ENCODE measurements around the gene NTMT2. TPM values are rescaled to one million over a fixed set of nuclear protein-coding genes. Genes with fewer than 3 reads are reported as not detected.
"Not testable (repeated sequence)": the region's sequence is repeated elsewhere in the genome, so short reads cannot be mapped to it uniquely, and the experiment has no call there.

Gene NTMT2
- total and polyA plus RNA-seq, 7 experiments from 2014 or later = not detected

GRCh38 chr1:170168265-170168664 lies 22.5 kb downstream of the NTMT2 start:
- peaks cover 0 to 4% (median under 1%) of the 10 kb centered on the region in 5 donors for H3K27me3 Mint-ChIP-seq
- ChIA-PET CTCF (no interaction called here), POLR2A (no interaction called here)
- ATAC-seq (no peak), DNase-seq (peak in 1 of 9 donors; percentile 1)
- H3K27me3 ChIP-seq (ENCODE audit: control insufficient read depth in 2 of 2, insufficient read depth in 2 of 2, low read length in 2 of 2) = no peaks in the 10 kb centered on the region
- H3K4me1 Mint-ChIP-seq = peaks cover 0 to 16% (median 5%) of the 10 kb centered on the region in 7 donors
- peaks cover 0 to 27% (median 11%) of the 10 kb centered on the region in 11 donors for H3K9me3 Mint-ChIP-seq
- no peak overlapping the region for H3K4me3 ChIP-seq (ENCODE audit: low read length)
- no peak overlapping the region for H3K27ac ChIP-seq (ENCODE audit: low read depth, low read length)
- no peaks in the 10 kb centered on the region for H3K9me3 ChIP-seq (ENCODE audit: control insufficient read depth in 2 of 3, low read length in 3 of 3)
- H3K4me1 ChIP-seq (ENCODE audit: control insufficient read depth in 2 of 2, insufficient read depth in 2 of 2, low read length in 2 of 2) = no peaks in the 10 kb centered on the region
- no peaks in the 10 kb centered on the region for H3K36me3 Mint-ChIP-seq
- H3K4me3 Mint-ChIP-seq = peak overlapping the region in 7 of 10 donors; percentile 12 to 71 (median 57)
- no peak overlapping the region for H3K27ac Mint-ChIP-seq
- no peaks in the 10 kb centered on the region for H3K36me3 ChIP-seq (ENCODE audit: control insufficient read depth in 2 of 3, insufficient read depth in 3 of 3, low read length in 3 of 3)
- intact Hi-C loops (cut with micrococcal nuclease) = no loop called here

GRCh38 chr1:170170513-170170912 lies 24.8 kb downstream of the NTMT2 start:
- Mint-ChIP-seq H3K4me1 (peaks cover 0 to 16% (median 5%) of the 10 kb centered on the region in 7 donors), H3K9me3 (peaks cover 0 to 27% (median 12%) of the 10 kb centered on the region in 11 donors)
- H3K9me3 ChIP-seq (ENCODE audit: control insufficient read depth in 2 of 3, low read length in 3 of 3); POLR2A ChIA-PET; intact Hi-C loops (cut with micrococcal nuclease); H3K36me3 Mint-ChIP-seq; H3K27ac Mint-ChIP-seq; ATAC-seq; H3K4me3 Mint-ChIP-seq; H3K27ac ChIP-seq (ENCODE audit: low read depth, low read length); H3K27me3 Mint-ChIP-seq; DNase-seq; H3K36me3 ChIP-seq (ENCODE audit: control insufficient read depth in 2 of 3, insufficient read depth in 3 of 3, low read length in 3 of 3); H3K27me3 ChIP-seq (ENCODE audit: control insufficient read depth in 2 of 2, insufficient read depth in 2 of 2, low read length in 2 of 2); H3K4me3 ChIP-seq (ENCODE audit: low read length); H3K4me1 ChIP-seq (ENCODE audit: control insufficient read depth in 2 of 2, insufficient read depth in 2 of 2, low read length in 2 of 2); CTCF ChIA-PET: not testable (repeated sequence)

- Mint-ChIP-seq H3K27me3 (peaks cover 0 to 8% (median 4%) of the 10 kb centered on the region in 5 donors), H3K4me1 (no peaks in the 10 kb centered on the region), H3K36me3 (no peaks in the 10 kb centered on the region), H3K27ac (no peak overlapping the region), H3K4me3 (no peak overlapping the region), H3K9me3 (peaks cover 0 to 27% (median 12%) of the 10 kb centered on the region in 11 donors)
- no peak overlapping the region for H3K27ac ChIP-seq (ENCODE audit: low read depth, low read length)
- no peaks in the 10 kb centered on the region for H3K36me3 ChIP-seq (ENCODE audit: control insufficient read depth in 2 of 3, insufficient read depth in 3 of 3, low read length in 3 of 3)
- H3K4me1 ChIP-seq (ENCODE audit: control insufficient read depth in 2 of 2, insufficient read depth in 2 of 2, low read length in 2 of 2) = no peaks in the 10 kb centered on the region
- no peak overlapping the region for H3K4me3 ChIP-seq (ENCODE audit: low read length)
- DNase-seq = no peak
- H3K27me3 ChIP-seq (ENCODE audit: control insufficient read depth in 2 of 2, insufficient read depth in 2 of 2, low read length in 2 of 2) = no peaks in the 10 kb centered on the region
- CTCF ChIA-PET = no interaction called here
- no peaks in the 10 kb centered on the region for H3K9me3 ChIP-seq (ENCODE audit: control insufficient read depth in 2 of 3, low read length in 3 of 3)
- ATAC-seq = no peak
- POLR2A ChIA-PET = no interaction called here
- intact Hi-C loops (cut with micrococcal nuclease) = no loop called here
Observed at GRCh38 chr1:170174395-170174794, 28.6 kb downstream of the NTMT2 start.

GRCh38 chr1:170175041-170175440 lies 29.3 kb downstream of the NTMT2 start:
- Histone ChIP-seq H3K27me3 (ENCODE audit: control insufficient read depth in 2 of 2, insufficient read depth in 2 of 2, low read length in 2 of 2) (no peaks in the 10 kb centered on the region), H3K4me3 (ENCODE audit: low read length) (no peak overlapping the region), H3K4me1 (ENCODE audit: control insufficient read depth in 2 of 2, insufficient read depth in 2 of 2, low read length in 2 of 2) (no peaks in the 10 kb centered on the region), H3K9me3 (ENCODE audit: control insufficient read depth in 2 of 3, low read length in 3 of 3) (no peaks in the 10 kb centered on the region), H3K27ac (ENCODE audit: low read depth, low read length) (no peak overlapping the region), H3K36me3 (ENCODE audit: control insufficient read depth in 2 of 3, insufficient read depth in 3 of 3, low read length in 3 of 3) (no peaks in the 10 kb centered on the region)
- H3K4me1 Mint-ChIP-seq = no peaks in the 10 kb centered on the region
- CTCF ChIA-PET = no interaction called here
- POLR2A ChIA-PET = no interaction called here
- intact Hi-C loops (cut with micrococcal nuclease) = no loop called here
- H3K36me3 Mint-ChIP-seq = no peaks in the 10 kb centered on the region
- H3K4me3 Mint-ChIP-seq = no peak overlapping the region
- peaks cover 0 to 25% (median 12%) of the 10 kb centered on the region in 11 donors for H3K9me3 Mint-ChIP-seq
- DNase-seq = no peak
- H3K27ac Mint-ChIP-seq = no peak overlapping the region
- ATAC-seq = no peak
- H3K27me3 Mint-ChIP-seq = peaks cover 0 to 8% (median 4%) of the 10 kb centered on the region in 5 donors

- Mint-ChIP-seq H3K4me1 (no peaks in the 10 kb centered on the region), H3K36me3 (no peaks in the 10 kb centered on the region), H3K27ac (no peak overlapping the region), H3K4me3 (no peak overlapping the region), H3K9me3 (peaks cover 0 to 22% (median 10%) of the 10 kb centered on the region in 11 donors), H3K27me3 (peaks cover 0 to 8% (median 4%) of the 10 kb centered on the region in 5 donors)
- intact Hi-C loops (cut with micrococcal nuclease) = no loop called here
- CTCF ChIA-PET = no interaction called here
- Histone ChIP-seq H3K4me1 (ENCODE audit: control insufficient read depth in 2 of 2, insufficient read depth in 2 of 2, low read length in 2 of 2) (no peaks in the 10 kb centered on the region), H3K27me3 (ENCODE audit: control insufficient read depth in 2 of 2, insufficient read depth in 2 of 2, low read length in 2 of 2) (no peaks in the 10 kb centered on the region), H3K27ac (ENCODE audit: low read depth, low read length) (no peak overlapping the region), H3K4me3 (ENCODE audit: low read length) (no peak overlapping the region), H3K9me3 (ENCODE audit: control insufficient read depth in 2 of 3, low read length in 3 of 3) (no peaks in the 10 kb centered on the region), H3K36me3 (ENCODE audit: control insufficient read depth in 2 of 3, insufficient read depth in 3 of 3, low read length in 3 of 3) (no peaks in the 10 kb centered on the region)
- ATAC-seq (no peak), DNase-seq (no peak)
- POLR2A ChIA-PET = no interaction called here
Observed at GRCh38 chr1:170175484-170175883, 29.7 kb downstream of the NTMT2 start.

GRCh38 chr1:170176772-170177171 lies 31.0 kb downstream of the NTMT2 start:
- Mint-ChIP-seq H3K4me1 (no peaks in the 10 kb centered on the region), H3K27me3 (peaks cover 0 to 8% (median 4%) of the 10 kb centered on the region in 5 donors), H3K9me3 (peaks cover 0 to 11% (median 4%) of the 10 kb centered on the region in 11 donors), H3K4me3 (no peak overlapping the region), H3K36me3 (no peaks in the 10 kb centered on the region), H3K27ac (no peak overlapping the region)
- intact Hi-C loops (cut with micrococcal nuclease) = no loop called here
- no peak overlapping the region for H3K27ac ChIP-seq (ENCODE audit: low read depth, low read length)
- no peaks in the 10 kb centered on the region for H3K4me1 ChIP-seq (ENCODE audit: control insufficient read depth in 2 of 2, insufficient read depth in 2 of 2, low read length in 2 of 2)
- H3K27me3 ChIP-seq (ENCODE audit: control insufficient read depth in 2 of 2, insufficient read depth in 2 of 2, low read length in 2 of 2) = no peaks in the 10 kb centered on the region
- ATAC-seq (no peak), DNase-seq (no peak)
- no peaks in the 10 kb centered on the region for H3K9me3 ChIP-seq (ENCODE audit: control insufficient read depth in 2 of 3, low read length in 3 of 3)
- H3K4me3 ChIP-seq (ENCODE audit: low read length) = no peak overlapping the region
- H3K36me3 ChIP-seq (ENCODE audit: control insufficient read depth in 2 of 3, insufficient read depth in 3 of 3, low read length in 3 of 3) = no peaks in the 10 kb centered on the region
- CTCF ChIA-PET = no interaction called here
- POLR2A ChIA-PET = no interaction called here

- CTCF ChIA-PET = no interaction called here
- Mint-ChIP-seq H3K36me3 (no peaks in the 10 kb centered on the region), H3K27me3 (peaks cover 0 to 4% (median 0%) of the 10 kb centered on the region in 5 donors), H3K27ac (no peak overlapping the region), H3K4me1 (no peaks in the 10 kb centered on the region), H3K4me3 (no peak overlapping the region), H3K9me3 (peaks cover 0 to 9% (median 0%) of the 10 kb centered on the region in 11 donors)
- Histone ChIP-seq H3K4me3 (ENCODE audit: low read length) (no peak overlapping the region), H3K9me3 (ENCODE audit: control insufficient read depth in 2 of 3, low read length in 3 of 3) (no peaks in the 10 kb centered on the region), H3K36me3 (ENCODE audit: control insufficient read depth in 2 of 3, insufficient read depth in 3 of 3, low read length in 3 of 3) (no peaks in the 10 kb centered on the region), H3K27me3 (ENCODE audit: control insufficient read depth in 2 of 2, insufficient read depth in 2 of 2, low read length in 2 of 2) (no peaks in the 10 kb centered on the region), H3K4me1 (ENCODE audit: control insufficient read depth in 2 of 2, insufficient read depth in 2 of 2, low read length in 2 of 2) (no peaks in the 10 kb centered on the region), H3K27ac (ENCODE audit: low read depth, low read length) (no peak overlapping the region)
- DNase-seq (no peak), ATAC-seq (no peak)
- POLR2A ChIA-PET = no interaction called here
- intact Hi-C loops (cut with micrococcal nuclease) = no loop called here
Observed at GRCh38 chr1:170182442-170182841, 36.7 kb downstream of the NTMT2 start.
